ENCODE data around the gene COQ8A.

The COQ8A gene

GRCh38 chr1:226973371-226973897 is 33.3 kb downstream of the COQ8A start:
- no peak for DNase-seq (ENCODE audit: low read depth in 3 of 3)

- no peak for DNase-seq (ENCODE audit: low read depth in 3 of 3)
Measured at GRCh38 chr1:226973898-226974543, 33.9 kb downstream of the COQ8A start.

- no peak for DNase-seq (ENCODE audit: low read depth in 3 of 3)
Measured at GRCh38 chr1:226974544-226975258, 34.6 kb downstream of the COQ8A start.

GRCh38 chr1:226975259-226976250 is 35.5 kb downstream of the COQ8A start:
- DNase-seq (ENCODE audit: low read depth in 3 of 3): no peak

- no peak for DNase-seq (ENCODE audit: low read depth in 3 of 3)
Measured at GRCh38 chr1:226976276-226976977, 36.3 kb downstream of the COQ8A start.

GRCh38 chr1:226976978-226977642 is 37.0 kb downstream of the COQ8A start:
- DNase-seq (ENCODE audit: low read depth in 3 of 3): no peak

- DNase-seq (ENCODE audit: low read depth in 3 of 3): no peak
Measured at GRCh38 chr1:226977643-226978431, 37.7 kb downstream of the COQ8A start.

GRCh38 chr1:226978432-226979114 is 38.5 kb downstream of the COQ8A start:
- DNase-seq (ENCODE audit: low read depth in 3 of 3): no peak

GRCh38 chr1:226979115-226979516 is 39.0 kb downstream of the COQ8A start:
- DNase-seq (ENCODE audit: low read depth in 3 of 3): no peak

- DNase-seq (ENCODE audit: low read depth in 3 of 3): no peak
Measured at GRCh38 chr1:226979517-226980121, 39.5 kb downstream of the COQ8A start.

GRCh38 chr1:226980122-226980560 is 40.0 kb downstream of the COQ8A start:
- DNase-seq (ENCODE audit: low read depth in 3 of 3): no peak

GRCh38 chr1:226980565-226981385 is 40.7 kb downstream of the COQ8A start:
- no peak for DNase-seq (ENCODE audit: low read depth in 3 of 3)

- no peak for DNase-seq (ENCODE audit: low read depth in 3 of 3)
Measured at GRCh38 chr1:226981386-226981817, 41.3 kb downstream of the COQ8A start.

GRCh38 chr1:226981838-226982237 is 41.7 kb downstream of the COQ8A start:
- no peak for DNase-seq (ENCODE audit: low read depth in 3 of 3)

- no peak for DNase-seq (ENCODE audit: low read depth in 3 of 3)
Measured at GRCh38 chr1:226982451-226983177, 42.5 kb downstream of the COQ8A start.

GRCh38 chr1:226983247-226983991 is 43.3 kb downstream of the COQ8A start:
- DNase-seq (ENCODE audit: low read depth in 3 of 3): no peak

- DNase-seq (ENCODE audit: low read depth in 3 of 3): no peak
Measured at GRCh38 chr1:226983992-226984364, 43.9 kb downstream of the COQ8A start.

Measured in stimulated activated CD4-positive, alpha-beta T cell treated with anti-CD3 and anti-CD28 coated beads, TNF-alpha, amount 100 ng/mL, for 48 hours (primary cell).